NB4 (cell line): Measurements from ENCODE around the gene SCEL.

Source experiments
- DNase-seq: peaks from one replicate; pipeline ENCODE4 v3.0.0; 2010; ENCODE audit warnings: low read depth
- H3K4me3 ChIP-seq: one replicate; pipeline ENCODE4 v1.5.1; 2011; ENCODE audit warnings: mild to moderate bottlenecking, low read depth, low read length, moderate library complexity
- MAX ChIP-seq: IDR thresholded peaks from 2 replicates; pipeline ENCODE4 v1.6.1; 2011; ENCODE audit warnings: low read depth, low read length
- MYC ChIP-seq: IDR thresholded peaks from 2 replicates; pipeline ENCODE4 v1.6.1; 2011; ENCODE audit warnings: low read depth, low read length
- POLR2A ChIP-seq: IDR thresholded peaks from 2 replicates; pipeline ENCODE4 v1.6.1; 2011; ENCODE audit warnings: mild to moderate bottlenecking; ENCODE audit not compliant: insufficient read length; ENCODE audit errors: extremely low read depth
- TF ChIP-seq, protein P1 (sequence below): IDR thresholded peaks from one replicate; pipeline ENCODE4 v1.5.1; 2012; ENCODE audit warnings: low read depth, low read length

Gene SCEL

GRCh38 chr13:77510156-77510555 is 25.4 kb upstream of the SCEL start:
- no peak for DNase-seq
- TF ChIP-seq MYC (no peak), POLR2A (no peak), MAX (no peak)
- TF ChIP-seq, protein P1, sequence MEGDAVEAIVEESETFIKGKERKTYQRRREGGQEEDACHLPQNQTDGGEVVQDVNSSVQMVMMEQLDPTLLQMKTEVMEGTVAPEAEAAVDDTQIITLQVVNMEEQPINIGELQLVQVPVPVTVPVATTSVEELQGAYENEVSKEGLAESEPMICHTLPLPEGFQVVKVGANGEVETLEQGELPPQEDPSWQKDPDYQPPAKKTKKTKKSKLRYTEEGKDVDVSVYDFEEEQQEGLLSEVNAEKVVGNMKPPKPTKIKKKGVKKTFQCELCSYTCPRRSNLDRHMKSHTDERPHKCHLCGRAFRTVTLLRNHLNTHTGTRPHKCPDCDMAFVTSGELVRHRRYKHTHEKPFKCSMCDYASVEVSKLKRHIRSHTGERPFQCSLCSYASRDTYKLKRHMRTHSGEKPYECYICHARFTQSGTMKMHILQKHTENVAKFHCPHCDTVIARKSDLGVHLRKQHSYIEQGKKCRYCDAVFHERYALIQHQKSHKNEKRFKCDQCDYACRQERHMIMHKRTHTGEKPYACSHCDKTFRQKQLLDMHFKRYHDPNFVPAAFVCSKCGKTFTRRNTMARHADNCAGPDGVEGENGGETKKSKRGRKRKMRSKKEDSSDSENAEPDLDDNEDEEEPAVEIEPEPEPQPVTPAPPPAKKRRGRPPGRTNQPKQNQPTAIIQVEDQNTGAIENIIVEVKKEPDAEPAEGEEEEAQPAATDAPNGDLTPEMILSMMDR: no peak
- H3K4me3 ChIP-seq: no peak overlapping the region

GRCh38 chr13:77511552-77511951 is 24.0 kb upstream of the SCEL start:
- TF ChIP-seq MAX (no peak), MYC (no peak), POLR2A (no peak)
- TF ChIP-seq, protein P1: no peak
- peak; percentile 50 for DNase-seq
- H3K4me3 ChIP-seq: no peak overlapping the region

DNA sequence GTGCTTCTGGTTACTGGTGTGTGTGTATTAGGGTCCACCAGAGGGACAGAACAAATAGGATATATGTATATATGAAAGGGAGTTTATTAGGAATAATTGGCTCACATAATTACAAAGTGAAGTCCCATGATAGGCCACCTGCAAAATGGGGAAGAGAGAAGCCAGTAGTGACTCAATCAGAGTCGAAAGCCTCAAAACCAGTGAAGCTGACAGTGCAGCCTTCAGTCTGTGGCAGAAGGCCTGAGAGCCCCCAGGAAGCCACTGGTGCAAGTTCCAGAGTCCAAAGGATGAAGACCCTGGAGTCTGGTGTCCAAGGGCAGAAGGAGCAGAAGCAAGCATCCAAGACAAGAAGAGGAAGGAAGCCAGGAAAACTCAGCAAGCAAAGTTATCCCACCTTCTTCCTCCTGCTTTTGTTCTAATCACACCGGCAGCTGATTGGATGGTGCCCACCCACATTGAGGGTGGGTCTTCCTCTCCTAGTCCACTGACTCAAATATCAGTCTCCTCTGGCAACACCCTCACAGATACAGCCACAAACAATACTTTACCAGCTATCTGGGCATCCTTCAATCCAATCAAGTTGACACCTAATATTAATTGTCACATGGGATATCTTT is 21.7 kb upstream of the SCEL start:
- no peak overlapping the region for H3K4me3 ChIP-seq
- peak; percentile 22 for DNase-seq
- TF ChIP-seq, protein P1: no peak
- TF ChIP-seq POLR2A: no peak
- TF ChIP-seq MAX: no peak
- no peak for TF ChIP-seq MYC

DNA sequence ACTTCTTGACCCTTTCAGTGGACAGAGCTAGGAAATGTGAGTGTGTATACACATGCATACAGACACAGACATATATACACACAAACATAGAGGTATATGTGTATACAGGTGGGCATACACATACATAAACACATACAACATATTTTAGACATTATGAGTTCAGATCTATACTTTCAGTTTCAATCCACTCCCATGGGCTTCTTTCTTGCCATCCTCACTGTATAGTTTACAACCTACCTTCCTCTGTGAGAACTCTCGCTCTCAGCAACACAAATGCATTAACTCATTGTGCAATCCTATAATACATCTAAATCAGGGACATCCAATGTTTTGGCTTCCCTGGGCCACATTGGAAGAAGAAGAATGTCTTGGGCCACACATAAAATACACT is 21.2 kb upstream of the SCEL start:
- TF ChIP-seq, protein P1: no peak
- TF ChIP-seq POLR2A (no peak), MYC (no peak), MAX (no peak)
- DNase-seq: no peak
- no peak overlapping the region for H3K4me3 ChIP-seq

GRCh38 chr13:77515785-77516184 is 19.7 kb upstream of the SCEL start:
- TF ChIP-seq MAX (no peak), POLR2A (no peak)
- H3K4me3 ChIP-seq: no peak overlapping the region
- DNase-seq: no peak

GRCh38 chr13:77516342-77516789 is 19.1 kb upstream of the SCEL start:
- DNase-seq: no peak
- TF ChIP-seq MYC: no peak
- no peak for TF ChIP-seq MAX
- TF ChIP-seq, protein P1: no peak
- TF ChIP-seq POLR2A: no peak
- H3K4me3 ChIP-seq: no peak overlapping the region
